GM19328 (cell line): ENCODE measurements around the gene UST.
A peak's percentile ranks its signal among the peaks of the same experiment; 100 is the strongest.
"Not testable (repeated sequence)": the region's sequence is repeated elsewhere in the genome, so short reads cannot be mapped to it uniquely, and the experiment has no call there.

Experiments
- ATAC-seq: cut with Tn5 transposase; IDR thresholded peaks from one replicate; pipeline ENCODE4 v1.9.1; 2021; ENCODE audit warnings: mild to moderate bottlenecking, moderate library complexity; ENCODE audit not compliant: unreplicated experiment

Gene UST

DNA sequence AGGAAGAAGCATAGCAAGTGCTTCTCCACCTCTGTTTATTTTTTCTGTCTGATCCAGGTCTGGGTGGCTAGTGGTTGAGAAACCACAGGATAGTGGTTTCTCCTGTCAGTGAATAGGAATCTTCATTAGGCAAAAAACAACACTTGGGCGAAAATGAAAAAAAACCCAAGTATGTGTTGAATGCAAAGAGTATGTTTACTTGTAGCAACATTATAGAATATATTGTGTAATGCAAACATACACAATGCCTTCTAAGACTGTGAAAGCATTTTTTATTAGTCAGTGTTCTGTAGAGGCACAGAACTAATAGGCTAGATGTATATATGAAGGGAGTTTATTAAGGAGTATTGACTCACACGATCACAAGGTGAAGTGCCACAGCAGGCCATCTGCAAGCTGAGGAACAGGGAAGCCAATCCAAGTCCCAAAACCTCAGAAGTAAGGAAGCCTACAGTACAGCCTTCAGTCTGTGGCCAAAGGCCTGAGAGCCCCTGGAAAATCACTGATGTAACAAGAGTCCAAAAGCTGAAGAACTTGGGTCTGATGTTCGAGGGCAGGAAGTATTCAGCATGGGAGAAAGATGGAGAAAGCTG is 111.1 kb downstream of the UST start:
- ATAC-seq = no peak

DNA sequence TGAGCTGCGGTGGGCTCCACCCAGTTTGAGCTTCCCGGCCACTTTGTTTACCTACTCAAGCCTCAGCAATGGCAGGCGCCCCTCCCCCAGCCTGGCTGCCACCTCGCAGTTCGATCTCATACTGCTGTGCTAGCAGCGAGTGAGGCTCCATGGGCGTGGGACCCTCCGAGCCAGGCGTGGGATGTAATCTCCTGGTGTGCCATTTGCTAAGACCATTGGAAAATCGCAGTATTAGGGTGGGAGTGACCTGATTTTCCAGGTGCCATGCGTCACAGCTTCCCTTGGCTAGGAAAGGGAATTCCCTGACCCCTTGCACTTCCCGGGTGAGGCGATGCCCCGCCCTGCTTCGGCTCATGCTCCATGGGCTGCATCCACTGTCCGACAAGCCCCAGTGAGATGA is 117.3 kb downstream of the UST start:
- not testable (repeated sequence) for ATAC-seq

GRCh38 chr6:148864941-148865340 is 118.1 kb downstream of the UST start:
- no peak for ATAC-seq

DNA sequence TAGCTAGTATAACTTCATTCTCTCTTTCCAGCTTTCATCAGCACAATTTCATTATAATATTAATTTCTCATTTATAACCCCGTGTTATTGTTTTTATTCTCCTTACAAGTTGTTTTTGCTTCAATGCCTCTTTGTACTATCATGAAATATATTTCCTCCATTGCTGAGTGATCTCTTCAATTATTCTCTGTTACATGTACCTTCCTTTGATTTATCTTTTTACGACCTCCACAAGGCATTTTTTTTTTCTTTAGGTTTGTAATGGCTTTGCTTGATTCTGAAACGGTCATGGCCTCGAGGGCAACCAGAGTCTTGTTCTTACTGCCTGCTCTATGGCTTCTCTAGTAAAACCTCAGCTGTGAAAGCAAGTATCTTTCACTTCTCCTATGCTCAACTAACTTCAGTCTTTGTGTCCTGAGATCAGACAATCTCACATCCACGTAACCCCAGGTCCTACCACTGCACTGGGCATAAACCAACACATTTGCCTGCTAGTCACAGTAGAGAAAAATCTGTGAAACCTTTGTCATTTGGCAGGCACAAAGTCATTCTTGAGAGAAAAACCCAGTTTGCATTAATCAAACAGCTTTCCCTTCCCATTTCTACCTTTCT is 119.9 kb downstream of the UST start:
- peak; percentile 98 for ATAC-seq

GRCh38 chr6:148867862-148868261 is 121.0 kb downstream of the UST start:
- ATAC-seq = no peak

DNA sequence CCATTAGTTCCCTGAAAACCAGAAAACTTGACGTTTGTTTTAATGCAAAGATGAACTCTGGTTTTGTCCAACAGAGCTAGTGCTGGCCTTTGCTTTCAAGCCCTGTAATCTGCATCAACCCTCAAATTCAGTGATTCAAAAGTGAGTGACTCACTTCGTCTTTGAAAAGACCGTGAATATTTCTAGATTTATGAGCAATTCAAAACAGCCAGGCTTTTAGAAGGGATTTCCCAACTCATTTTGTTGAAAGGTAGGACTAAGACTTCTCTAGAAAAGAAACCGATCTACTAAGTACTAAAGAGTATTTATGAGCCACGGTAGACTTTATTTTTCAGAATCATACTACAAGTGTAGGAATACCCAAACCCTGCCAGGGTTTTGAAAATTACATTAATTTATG is 121.5 kb downstream of the UST start:
- ATAC-seq = no peak

- no peak for ATAC-seq
Measured at GRCh38 chr6:148868901-148869300, 122.1 kb downstream of the UST start.

DNA sequence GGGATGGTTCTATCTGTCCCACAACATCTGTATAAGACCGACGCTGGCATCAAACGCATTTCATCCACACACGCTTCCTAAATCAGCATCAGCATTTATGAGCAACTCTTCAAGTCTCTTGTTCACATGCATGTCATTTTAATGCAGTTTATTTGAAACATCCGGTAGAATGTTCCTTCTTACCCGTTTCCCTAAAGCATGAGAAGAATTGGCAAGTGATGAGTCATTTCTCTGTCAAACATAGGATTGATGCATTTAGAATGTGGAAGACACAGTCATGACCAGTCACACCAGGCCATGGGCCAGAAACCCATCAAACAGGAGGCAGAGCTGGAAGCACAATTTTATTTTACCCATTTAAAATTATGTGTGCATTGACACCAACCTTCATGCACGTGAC is 122.8 kb downstream of the UST start:
- no peak for ATAC-seq

DNA sequence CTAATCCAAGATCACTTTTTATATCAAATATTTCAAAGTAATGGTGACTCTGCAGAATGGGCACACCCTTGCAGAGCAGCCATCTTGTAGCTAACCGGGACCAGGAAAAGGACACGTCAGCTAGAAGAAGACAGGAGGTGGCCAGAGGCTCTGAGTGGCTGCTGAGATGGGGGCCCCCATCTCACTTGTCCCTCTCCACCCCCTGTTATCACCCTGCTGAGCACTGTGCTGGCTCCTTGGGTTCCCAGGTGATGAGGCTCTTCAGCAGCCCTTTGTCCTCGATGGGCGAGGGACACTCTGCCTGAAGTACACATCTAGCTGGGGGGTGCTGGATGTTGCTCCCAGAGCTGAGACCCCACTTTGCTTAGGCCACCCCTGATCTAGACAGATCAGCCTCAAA is 126.3 kb downstream of the UST start:
- ATAC-seq = no peak

GRCh38 chr6:148873868-148874267 is 127.0 kb downstream of the UST start:
- ATAC-seq = no peak

- no peak for ATAC-seq
Measured at GRCh38 chr6:148874698-148875293, 128.0 kb downstream of the UST start.

DNA sequence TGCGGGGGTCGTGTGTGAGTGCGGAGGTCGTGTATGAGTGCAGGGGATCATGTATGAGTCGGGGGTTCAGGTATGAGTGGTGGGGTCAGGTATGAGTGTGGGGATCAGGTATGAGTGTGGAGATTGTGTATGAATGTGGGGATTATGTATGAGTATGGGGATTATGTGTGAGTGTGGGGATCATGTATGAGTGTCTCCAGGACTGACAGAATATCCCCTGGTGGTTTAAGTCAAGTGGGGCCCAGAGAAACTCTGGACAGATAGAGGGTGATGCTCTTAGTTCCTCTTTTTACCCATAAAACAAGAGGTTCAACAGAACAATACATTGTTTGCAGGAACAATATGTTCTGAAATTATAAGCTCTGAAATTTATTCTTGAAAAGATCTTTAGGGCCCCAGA is 131.9 kb downstream of the UST start:
- no peak for ATAC-seq

DNA sequence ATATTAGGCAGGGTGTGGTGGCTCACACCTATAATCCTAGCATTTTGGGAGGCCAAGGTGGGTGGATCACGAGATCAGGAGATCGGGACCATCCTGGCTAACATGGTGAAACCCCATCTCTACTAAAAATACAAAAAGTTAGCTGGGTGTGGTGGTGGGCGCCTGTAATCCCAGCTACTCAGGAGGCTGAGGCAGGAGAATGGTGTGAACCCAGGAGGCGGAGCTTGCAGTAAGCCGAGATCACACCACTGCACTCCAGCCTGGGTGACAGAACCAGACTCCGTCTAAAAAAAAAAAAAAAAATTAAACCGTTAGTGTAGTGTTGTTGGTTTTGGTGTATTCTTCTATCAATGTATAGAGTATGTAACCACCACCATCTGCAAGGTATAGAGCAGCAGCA is 133.9 kb downstream of the UST start:
- ATAC-seq = not testable (repeated sequence)

DNA sequence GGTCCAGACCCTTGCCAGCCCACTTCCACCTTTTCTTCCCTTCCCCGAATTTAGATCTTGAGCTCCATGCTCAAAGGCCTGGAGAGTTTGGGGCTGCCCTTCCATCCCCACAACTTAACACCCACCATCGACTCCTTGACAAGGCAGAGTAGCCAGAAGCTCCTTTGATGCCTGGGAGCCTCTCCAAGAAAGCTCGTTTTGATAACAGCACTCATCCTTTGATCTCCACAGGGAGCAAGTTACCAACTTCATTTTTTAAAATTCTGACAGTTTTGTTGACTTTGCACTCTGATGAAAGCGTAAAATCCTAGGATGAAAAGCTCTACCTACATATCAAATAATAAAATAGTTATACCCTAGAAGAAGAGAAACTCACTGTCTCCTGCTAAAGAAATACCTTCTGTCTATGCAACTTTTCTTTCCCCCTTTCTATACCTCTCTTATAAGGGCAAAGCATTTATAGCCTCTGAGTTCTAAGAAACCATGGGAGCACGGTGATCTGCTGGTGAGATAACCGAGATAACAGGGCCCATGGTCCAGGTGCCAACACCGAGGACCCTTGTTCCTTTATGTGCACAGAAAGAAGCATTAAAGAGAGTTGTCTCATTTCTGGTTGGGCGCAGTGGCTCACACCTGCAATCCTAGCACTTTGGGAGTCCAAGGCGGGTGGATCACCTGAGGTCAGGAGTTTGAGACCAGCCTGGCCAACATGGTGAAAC is 134.9 kb downstream of the UST start:
- ATAC-seq = no peak

- ATAC-seq = no peak
Measured at GRCh38 chr6:148883270-148883669, 136.4 kb downstream of the UST start.

DNA sequence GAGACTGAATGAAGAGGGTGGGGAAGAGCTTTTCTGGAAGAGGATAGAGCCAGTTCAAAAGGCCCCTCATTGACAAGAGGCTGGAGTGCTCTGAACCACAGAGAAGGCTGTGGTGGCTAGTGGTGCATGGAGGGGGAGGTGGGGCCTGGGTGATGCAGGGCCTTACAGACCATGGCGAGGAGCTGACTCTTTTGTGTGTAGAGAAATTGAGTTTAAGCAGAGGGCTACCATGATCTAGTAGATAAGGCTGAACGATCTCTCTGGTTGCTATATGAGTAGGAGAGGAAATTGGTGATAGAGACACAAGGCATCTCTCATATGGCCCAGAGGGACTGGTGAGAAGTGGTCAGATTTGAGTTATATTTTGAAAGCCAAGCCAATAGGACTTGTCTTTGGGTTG is 137.6 kb downstream of the UST start:
- ATAC-seq = no peak

DNA sequence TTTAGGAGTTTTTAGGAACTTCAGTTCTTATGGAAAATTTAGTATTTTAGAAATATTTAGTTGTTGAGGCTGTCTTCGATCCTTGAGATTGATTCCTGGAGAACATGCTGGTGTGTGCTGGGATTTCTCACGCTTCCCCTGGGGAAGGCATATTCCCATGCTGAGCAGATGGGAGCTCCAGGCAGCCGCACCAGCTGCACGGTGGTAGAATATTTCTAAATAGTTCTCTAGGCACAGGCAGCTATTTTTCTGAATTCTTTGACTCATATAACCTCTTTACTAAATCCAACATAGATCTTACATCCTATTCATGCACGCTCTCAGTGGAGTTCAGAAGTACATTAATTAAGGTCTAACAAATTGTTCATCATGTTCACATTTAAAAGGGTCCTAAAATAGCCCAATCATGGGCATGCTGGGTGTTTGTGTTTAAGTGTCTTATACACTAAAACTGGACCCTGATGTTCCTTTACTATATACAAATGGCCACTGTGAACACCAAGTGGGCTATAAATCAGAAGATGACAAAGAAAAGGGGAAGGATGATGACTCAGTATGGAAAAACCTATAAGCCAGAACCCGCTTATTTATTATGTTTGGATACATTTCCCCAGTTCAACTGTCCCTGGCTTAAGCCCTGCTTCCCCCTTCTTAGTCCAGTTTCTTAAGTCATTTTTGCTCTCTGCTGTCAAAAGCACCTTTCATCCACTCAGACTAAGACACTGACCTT is 138.5 kb downstream of the UST start:
- no peak for ATAC-seq

GRCh38 chr6:148885925-148886845 is 139.4 kb downstream of the UST start:
- ATAC-seq = no peak

DNA sequence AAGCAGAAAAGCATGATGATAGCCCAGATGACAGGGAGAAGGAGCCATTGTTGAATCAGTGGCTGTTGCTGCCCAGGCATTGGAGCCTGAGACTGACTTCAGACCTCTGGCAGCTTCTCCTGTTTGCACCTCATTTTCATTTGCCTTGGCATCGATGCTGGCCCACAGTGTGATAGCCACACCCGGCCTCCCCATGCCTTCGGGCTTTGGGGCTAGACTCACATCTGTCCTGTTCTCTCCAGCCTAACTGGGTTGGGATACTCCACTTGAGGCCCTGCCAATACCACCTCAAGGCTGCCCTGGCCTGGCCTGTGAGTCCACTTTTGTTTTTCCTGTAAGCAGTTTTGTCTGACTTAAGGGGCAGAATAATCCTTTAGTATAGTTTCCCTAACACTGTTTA is 140.4 kb downstream of the UST start:
- ATAC-seq = no peak

GRCh38 chr6:148888856-148889255 is 142.0 kb downstream of the UST start:
- ATAC-seq = no peak
